Fibroblast of lung (primary cell): ENCODE data around the gene NRBF2.

Experiments
- EZH2 ChIP-seq: IDR thresholded peaks from 2 replicates; pipeline ENCODE4 v1.5.1; 2012; ENCODE audit warnings: low read length, control low read depth, mild to moderate bottlenecking; ENCODE audit errors: missing control alignments
- TF ChIP-seq, protein P1 (sequence below), 2 donors: IDR thresholded peaks in 1 of 2; conservative IDR thresholded peaks in 1 of 2; 1 replicate in 1 of 2; 2 replicates in 1 of 2; pipeline ENCODE4 v1.5.1; 2011 to 2012; ENCODE audit warnings: low read length in 2 of 2, control low read depth in 1 of 2, inconsistent platforms in 1 of 2, low read depth in 1 of 2, mild to moderate bottlenecking in 1 of 2

DNA sequence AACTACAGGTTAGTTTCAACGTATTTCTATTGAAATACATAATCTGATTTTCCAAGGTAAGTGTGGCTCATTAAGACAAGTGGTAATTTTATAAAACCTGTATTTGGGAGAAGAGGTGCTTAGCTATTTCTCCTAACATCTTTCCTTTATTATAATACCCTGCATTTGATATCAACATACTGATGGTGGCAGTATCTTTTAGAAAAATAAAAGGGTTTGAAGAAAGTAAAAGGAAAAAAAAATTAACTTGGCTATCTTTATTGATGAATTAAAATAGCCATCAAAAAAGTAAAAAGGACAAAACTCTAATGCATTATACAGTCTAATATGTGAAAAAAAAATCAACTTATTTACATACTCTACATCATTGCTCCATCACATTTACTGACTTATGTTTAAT is 68.0 kb downstream of the NRBF2 start:
- TF ChIP-seq, protein P1, sequence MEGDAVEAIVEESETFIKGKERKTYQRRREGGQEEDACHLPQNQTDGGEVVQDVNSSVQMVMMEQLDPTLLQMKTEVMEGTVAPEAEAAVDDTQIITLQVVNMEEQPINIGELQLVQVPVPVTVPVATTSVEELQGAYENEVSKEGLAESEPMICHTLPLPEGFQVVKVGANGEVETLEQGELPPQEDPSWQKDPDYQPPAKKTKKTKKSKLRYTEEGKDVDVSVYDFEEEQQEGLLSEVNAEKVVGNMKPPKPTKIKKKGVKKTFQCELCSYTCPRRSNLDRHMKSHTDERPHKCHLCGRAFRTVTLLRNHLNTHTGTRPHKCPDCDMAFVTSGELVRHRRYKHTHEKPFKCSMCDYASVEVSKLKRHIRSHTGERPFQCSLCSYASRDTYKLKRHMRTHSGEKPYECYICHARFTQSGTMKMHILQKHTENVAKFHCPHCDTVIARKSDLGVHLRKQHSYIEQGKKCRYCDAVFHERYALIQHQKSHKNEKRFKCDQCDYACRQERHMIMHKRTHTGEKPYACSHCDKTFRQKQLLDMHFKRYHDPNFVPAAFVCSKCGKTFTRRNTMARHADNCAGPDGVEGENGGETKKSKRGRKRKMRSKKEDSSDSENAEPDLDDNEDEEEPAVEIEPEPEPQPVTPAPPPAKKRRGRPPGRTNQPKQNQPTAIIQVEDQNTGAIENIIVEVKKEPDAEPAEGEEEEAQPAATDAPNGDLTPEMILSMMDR (conservative IDR thresholded peaks at IDR 0.05 in 1 of 2, IDR thresholded peaks at IDR 0.05 in 1 of 2; ENCODE audit: low read depth in 1 of 2, low read length in 2 of 2) = no peak
- TF ChIP-seq EZH2 = no peak
